DND-41 (cell line): ENCODE data around the gene NKX6-1.

ENCODE experiments used
- ATAC-seq: fragments of 200-7000 bp; cut with Tn5 transposase; 3 replicates; pipeline ENCODE4 v1.9.1; 2021; ENCODE audit warnings: low read depth; ENCODE audit not compliant: insufficient read depth
- DNase-seq: peaks from one replicate; pipeline ENCODE4 v3.0.0-alpha.2; 2020
- H2AFZ ChIP-seq: 2 replicates; pipeline ENCODE4 v1.6.0; 2012; ENCODE audit warnings: low read depth, low read length
- H3K27ac ChIP-seq: 2 replicates; pipeline ENCODE4 v1.5.1; 2012; ENCODE audit warnings: low read length, inconsistent platforms
- H3K27me3 ChIP-seq: fragments of 200-600 bp; sonication (generic); 2 replicates; pipeline ENCODE4 v1.6.0; 2012; ENCODE audit warnings: low read length, mild to moderate bottlenecking, inconsistent platforms; ENCODE audit not compliant: insufficient read depth, poor library complexity
- H3K36me3 ChIP-seq: 2 replicates; pipeline ENCODE4 v1.5.1; 2012; ENCODE audit warnings: low read length, inconsistent platforms; ENCODE audit not compliant: insufficient read depth
- H3K4me1 ChIP-seq: 2 replicates; pipeline ENCODE4 v1.5.1; 2012; ENCODE audit warnings: mild to moderate bottlenecking, low read length; ENCODE audit not compliant: insufficient read depth
- H3K4me2 ChIP-seq: 2 replicates; pipeline ENCODE4 v1.6.0; 2012; ENCODE audit warnings: mild to moderate bottlenecking, moderate library complexity, low read length, inconsistent platforms; ENCODE audit not compliant: insufficient read depth
- H3K4me3 ChIP-seq, 2 experiments: fragments of 200-600 bp in 1 of 2; shearing (Covaris generic) in 1 of 2; 2 replicates each; pipeline ENCODE4 v1.5.1; 2012 to 2016; ENCODE audit warnings: inconsistent platforms in 2 of 2, low read length in 2 of 2, mild to moderate bottlenecking in 2 of 2, low read depth in 1 of 2, moderate library complexity in 1 of 2
- H3K79me2 ChIP-seq: 2 replicates; pipeline ENCODE4 v1.6.0; 2012; ENCODE audit warnings: low read length, inconsistent platforms; ENCODE audit not compliant: insufficient read depth
- H3K9ac ChIP-seq: 2 replicates; pipeline ENCODE4 v1.6.0; 2012; ENCODE audit warnings: low read depth, mild to moderate bottlenecking, inconsistent platforms, low read length, moderate library complexity
- H3K9me3 ChIP-seq: 2 replicates; pipeline ENCODE4 v1.5.1; 2012; ENCODE audit warnings: low read length, moderate library complexity, mild to moderate bottlenecking, inconsistent platforms; ENCODE audit not compliant: insufficient read depth, severe bottlenecking
- H4K20me1 ChIP-seq: 2 replicates; pipeline ENCODE4 v1.6.0; 2012; ENCODE audit warnings: low read length; ENCODE audit not compliant: insufficient read depth
- CTCF ChIP-seq: IDR thresholded peaks from 2 replicates; pipeline ENCODE4 v1.5.1; 2012; ENCODE audit warnings: borderline replicate concordance, low read length, moderate library complexity, mild to moderate bottlenecking; ENCODE audit not compliant: poor library complexity, severe bottlenecking; ENCODE audit errors: extremely low read depth
- EZH2 ChIP-seq: IDR thresholded peaks from 3 replicates; pipeline ENCODE4 v1.6.1; 2012; ENCODE audit warnings: borderline replicate concordance, low read depth, mild to moderate bottlenecking, moderate library complexity, low read length, inconsistent platforms; ENCODE audit not compliant: severe bottlenecking

The NKX6-1 gene

GRCh38 chr4:84501721-84502267 lies 2.7 kb upstream of the NKX6-1 start:
- Histone ChIP-seq H3K4me3 (no peak overlapping the region), H3K4me2 (no peak overlapping the region), H4K20me1 (no peaks in the 10 kb centered on the region), H3K36me3 (no peaks in the 10 kb centered on the region), H3K27ac (no peak overlapping the region), H2AFZ (no peak overlapping the region), H3K4me1 (no peaks in the 10 kb centered on the region), H3K79me2 (no peaks in the 10 kb centered on the region), H3K27me3 (no peaks in the 10 kb centered on the region), H3K9ac (no peak overlapping the region), H3K9me3 (peaks cover 7% of the 10 kb centered on the region)
- DNase-seq (no peak), ATAC-seq (no peak)
- TF ChIP-seq EZH2 (no peak), CTCF (no peak)

- H3K4me1 ChIP-seq = no peaks in the 10 kb centered on the region
Observed at GRCh38 chr4:84501202-84501503, 2.1 kb upstream of the NKX6-1 start.

GRCh38 chr4:84500386-84501201 lies 1.5 kb upstream of the NKX6-1 start:
- no peaks in the 10 kb centered on the region for H4K20me1 ChIP-seq
- H2AFZ ChIP-seq = no peak overlapping the region
- H3K4me3 ChIP-seq = no peak overlapping the region
- TF ChIP-seq EZH2 (no peak), CTCF (no peak)
- no peak overlapping the region for H3K4me2 ChIP-seq
- peaks cover 7% of the 10 kb centered on the region for H3K9me3 ChIP-seq
- H3K27me3 ChIP-seq = no peaks in the 10 kb centered on the region
- ATAC-seq (no peak), DNase-seq (no peak)
- H3K79me2 ChIP-seq = no peaks in the 10 kb centered on the region
- H3K9ac ChIP-seq = no peak overlapping the region
- no peaks in the 10 kb centered on the region for H3K36me3 ChIP-seq
- no peaks in the 10 kb centered on the region for H3K4me1 ChIP-seq
- H3K27ac ChIP-seq = no peak overlapping the region

More at GRCh38 chr4:84501202-84501503, 2.1 kb upstream of the NKX6-1 start:
- H3K4me2 ChIP-seq = no peak overlapping the region
- H3K36me3 ChIP-seq = no peaks in the 10 kb centered on the region
- DNase-seq (no peak), ATAC-seq (no peak)
- no peak overlapping the region for H2AFZ ChIP-seq
- H3K9me3 ChIP-seq = peaks cover 7% of the 10 kb centered on the region
- no peaks in the 10 kb centered on the region for H3K27me3 ChIP-seq
- no peaks in the 10 kb centered on the region for H4K20me1 ChIP-seq
- H3K9ac ChIP-seq = no peak overlapping the region
- H3K27ac ChIP-seq = no peak overlapping the region
- no peaks in the 10 kb centered on the region for H3K79me2 ChIP-seq
- TF ChIP-seq CTCF (no peak), EZH2 (no peak)
- H3K4me3 ChIP-seq = no peak overlapping the region

- no peaks in the 10 kb centered on the region for H3K36me3 ChIP-seq
- H4K20me1 ChIP-seq = no peaks in the 10 kb centered on the region
- DNase-seq (no peak), ATAC-seq (no peak)
- H3K9me3 ChIP-seq = peaks cover 7% of the 10 kb centered on the region
- H3K9ac ChIP-seq = no peak overlapping the region
- no peak overlapping the region for H2AFZ ChIP-seq
- TF ChIP-seq EZH2 (no peak), CTCF (no peak)
- no peak overlapping the region for H3K4me3 ChIP-seq
- no peak overlapping the region for H3K27ac ChIP-seq
- H3K4me1 ChIP-seq = no peaks in the 10 kb centered on the region
- no peak overlapping the region for H3K4me2 ChIP-seq
- H3K27me3 ChIP-seq = no peaks in the 10 kb centered on the region
- no peaks in the 10 kb centered on the region for H3K79me2 ChIP-seq
Observed at GRCh38 chr4:84499624-84499982, 511 bp upstream of the NKX6-1 start.
